ENCODE data around the gene VSTM2L.
"Not testable (repeated sequence)": the region's sequence is repeated elsewhere in the genome, so short reads cannot be mapped to it uniquely, and the experiment has no call there.

Gene VSTM2L

GRCh38 chr20:37939701-37940560, 37.0 kb downstream of the VSTM2L start:
- no peak for DNase-seq

GRCh38 chr20:37940858-37941257, 37.9 kb downstream of the VSTM2L start:
- DNase-seq: no peak

GRCh38 chr20:37941332-37941731, 38.4 kb downstream of the VSTM2L start:
- no peak for DNase-seq

GRCh38 chr20:37941992-37942391, 39.1 kb downstream of the VSTM2L start:
- DNase-seq: no peak

- DNase-seq: no peak
Observed at GRCh38 chr20:37943033-37943432, 40.1 kb downstream of the VSTM2L start.

GRCh38 chr20:37943501-37944455, 40.9 kb downstream of the VSTM2L start:
- no peak for DNase-seq

- DNase-seq: no peak
Observed at GRCh38 chr20:37944456-37944981, 41.6 kb downstream of the VSTM2L start.

GRCh38 chr20:37945091-37945547, 42.2 kb downstream of the VSTM2L start:
- no peak for DNase-seq

- no peak for DNase-seq
Observed at GRCh38 chr20:37946946-37947345, 44.0 kb downstream of the VSTM2L start.

- DNase-seq: no peak
Observed at GRCh38 chr20:37947943-37948342, 45.0 kb downstream of the VSTM2L start.

GRCh38 chr20:37948956-37949355, 46.0 kb downstream of the VSTM2L start:
- DNase-seq: no peak

GRCh38 chr20:37954190-37954589, 51.3 kb downstream of the VSTM2L start:
- no peak for DNase-seq

- DNase-seq: no peak
Observed at GRCh38 chr20:37954626-37955025, 51.7 kb downstream of the VSTM2L start.

GRCh38 chr20:37955511-37955910, 52.6 kb downstream of the VSTM2L start:
- DNase-seq: no peak

- no peak for DNase-seq
Observed at GRCh38 chr20:37956107-37956585, 53.2 kb downstream of the VSTM2L start.

- DNase-seq: no peak
Observed at GRCh38 chr20:37958856-37959520, 56.1 kb downstream of the VSTM2L start.

GRCh38 chr20:37961066-37961465, 58.1 kb downstream of the VSTM2L start:
- no peak for DNase-seq

- DNase-seq: not testable (repeated sequence)
Observed at GRCh38 chr20:37963483-37963882, 60.6 kb downstream of the VSTM2L start.

GRCh38 chr20:37968841-37969401, 66.0 kb downstream of the VSTM2L start:
- DNase-seq: no peak

GRCh38 chr20:37969949-37970855, 67.3 kb downstream of the VSTM2L start:
- DNase-seq: no peak

GRCh38 chr20:37970856-37971245, 67.9 kb downstream of the VSTM2L start:
- no peak for DNase-seq

All from right hindlimb (tissue), 1 donor.